Measurements from ENCODE around the gene SPACA7.

- no peak for TF ChIP-seq EGR1 (IDR thresholded peaks at IDR 0.05; ENCODE audit: low read depth in 2 of 2)
- no peak for TF ChIP-seq CTCF (IDR thresholded peaks at IDR 0.05; ENCODE audit: low read depth, low read length, missing input control)
- no peak for TF ChIP-seq YY1 (IDR thresholded peaks at IDR 0.05)
- no peak for TF ChIP-seq ATF3 (IDR thresholded peaks at IDR 0.05)
- TF ChIP-seq RAD21 (IDR thresholded peaks at IDR 0.05), result no peak
- TF ChIP-seq RXRA (IDR thresholded peaks at IDR 0.05), result no peak
- no peak for TF ChIP-seq ZBTB33 (IDR thresholded peaks at IDR 0.05)
- TF ChIP-seq NR2F2 (IDR thresholded peaks at IDR 0.05), result no peak
- TF ChIP-seq TAF1 (conservative IDR thresholded peaks at IDR 0.05), result no peak
- no peak for TF ChIP-seq REST (IDR thresholded peaks at IDR 0.05)
- TF ChIP-seq JUND (IDR thresholded peaks at IDR 0.05), result no peak
- TF ChIP-seq SP1 (IDR thresholded peaks at IDR 0.05), result no peak
Measured at GRCh38 chr13:112462408-112462807, 86.3 kb downstream of the SPACA7 start.
